ENCODE results near the gene BMPR1B. TPM values are rescaled to one million over a fixed set of nuclear protein-coding genes. Genes with fewer than 3 reads are reported as not detected.
"Not testable (repeated sequence)": the region's sequence is repeated elsewhere in the genome, so short reads cannot be mapped to it uniquely, and the experiment has no call there.

The BMPR1B gene
- total RNA-seq, 2 experiments from 2014 or later: 0.10 TPM; not detected in 1

GRCh38 chr4:95157596-95157995, 399.8 kb downstream of the BMPR1B start:
- no peaks in the 10 kb centered on the region for H3K9me3 Mint-ChIP-seq
- no peak for DNase-seq
- CTCF ChIA-PET: no interaction called here
- intact Hi-C loops (cut with micrococcal nuclease): loop anchor here (5.0 to 10.0 kb wide), 2 partner anchors 355 to 677 kb away; no protein-coding TSS in a partner anchor
- H3K4me1 Mint-ChIP-seq (ENCODE audit: low read depth): peaks cover 13% of the 10 kb centered on the region
- no peaks in the 10 kb centered on the region for H3K36me3 Mint-ChIP-seq (ENCODE audit: low read depth)
- no peak overlapping the region for H3K27ac Mint-ChIP-seq
- H3K4me3 Mint-ChIP-seq: no peak overlapping the region
- H3K27me3 Mint-ChIP-seq (ENCODE audit: low read depth): no peaks in the 10 kb centered on the region

GRCh38 chr4:95158045-95158444, 400.3 kb downstream of the BMPR1B start:
- H3K27me3 Mint-ChIP-seq (ENCODE audit: low read depth): no peaks in the 10 kb centered on the region
- CTCF ChIA-PET: no interaction called here
- no peak for DNase-seq
- intact Hi-C loops (cut with micrococcal nuclease): loop anchor here (5.0 to 10.0 kb wide), 2 partner anchors 354 to 677 kb away; no protein-coding TSS in a partner anchor
- no peak overlapping the region for H3K27ac Mint-ChIP-seq
- H3K9me3 Mint-ChIP-seq: no peaks in the 10 kb centered on the region
- H3K4me3 Mint-ChIP-seq: no peak overlapping the region
- H3K36me3 Mint-ChIP-seq (ENCODE audit: low read depth): no peaks in the 10 kb centered on the region
- peaks cover 13% of the 10 kb centered on the region for H3K4me1 Mint-ChIP-seq (ENCODE audit: low read depth)

- Mint-ChIP-seq H3K9me3 (no peaks in the 10 kb centered on the region), H3K4me1 (ENCODE audit: low read depth) (peaks cover 13% of the 10 kb centered on the region), H3K27me3 (ENCODE audit: low read depth) (no peaks in the 10 kb centered on the region), H3K36me3 (ENCODE audit: low read depth) (no peaks in the 10 kb centered on the region), H3K4me3 (no peak overlapping the region), H3K27ac (no peak overlapping the region)
- CTCF ChIA-PET: no interaction called here
- no peak for DNase-seq
- intact Hi-C loops (cut with micrococcal nuclease): loop anchor here (5.0 to 10.0 kb wide), 2 partner anchors 354 to 676 kb away; no protein-coding TSS in a partner anchor
Measured at GRCh38 chr4:95158626-95159025, 400.9 kb downstream of the BMPR1B start.

- no peak for DNase-seq
- intact Hi-C loops (cut with micrococcal nuclease): loop anchor here (5.0 to 10.0 kb wide), 2 partner anchors 353 to 675 kb away; no protein-coding TSS in a partner anchor
- Mint-ChIP-seq H3K27me3 (ENCODE audit: low read depth) (no peaks in the 10 kb centered on the region), H3K9me3 (no peaks in the 10 kb centered on the region), H3K4me1 (ENCODE audit: low read depth) (peaks cover 13% of the 10 kb centered on the region), H3K4me3 (no peak overlapping the region), H3K27ac (no peak overlapping the region), H3K36me3 (ENCODE audit: low read depth) (no peaks in the 10 kb centered on the region)
- CTCF ChIA-PET: no interaction called here
Measured at GRCh38 chr4:95159384-95159783, 401.6 kb downstream of the BMPR1B start.

- CTCF ChIA-PET: interaction anchor here (0.7 kb wide), 1 partner anchor 17 kb away, joined by 3 read pairs; no protein-coding TSS in a partner anchor
- intact Hi-C loops (cut with micrococcal nuclease): loop anchor here (10.0 kb wide), 2 partner anchors 133 to 383 kb away; partner anchors contain the start of gene UNC5C
Measured at GRCh38 chr4:95161781-95162469, 404.2 kb downstream of the BMPR1B start.

GRCh38 chr4:95162867-95163266, 405.1 kb downstream of the BMPR1B start:
- no peak overlapping the region for H3K4me3 Mint-ChIP-seq
- H3K4me1 Mint-ChIP-seq (ENCODE audit: low read depth): no peaks in the 10 kb centered on the region
- no peaks in the 10 kb centered on the region for H3K36me3 Mint-ChIP-seq (ENCODE audit: low read depth)
- DNase-seq: no peak
- no peak overlapping the region for H3K27ac Mint-ChIP-seq
- intact Hi-C loops (cut with micrococcal nuclease): loop anchor here (10.0 kb wide), 2 partner anchors 132 to 382 kb away; partner anchors contain the start of gene UNC5C
- H3K27me3 Mint-ChIP-seq (ENCODE audit: low read depth): no peaks in the 10 kb centered on the region
- CTCF ChIA-PET: interaction anchor here (0.7 kb wide), 1 partner anchor 16 kb away, joined by 3 read pairs; no protein-coding TSS in a partner anchor
- no peaks in the 10 kb centered on the region for H3K9me3 Mint-ChIP-seq

More at GRCh38 chr4:95161781-95162469, 404.2 kb downstream of the BMPR1B start:
- no peak overlapping the region for H3K4me3 Mint-ChIP-seq
- no peaks in the 10 kb centered on the region for H3K4me1 Mint-ChIP-seq (ENCODE audit: low read depth)
- H3K27me3 Mint-ChIP-seq (ENCODE audit: low read depth): no peaks in the 10 kb centered on the region
- no peaks in the 10 kb centered on the region for H3K36me3 Mint-ChIP-seq (ENCODE audit: low read depth)
- DNase-seq: no peak
- no peak overlapping the region for H3K27ac Mint-ChIP-seq
- H3K9me3 Mint-ChIP-seq: no peaks in the 10 kb centered on the region

GRCh38 chr4:95165926-95166524, 408.3 kb downstream of the BMPR1B start:
- no peaks in the 10 kb centered on the region for H3K36me3 Mint-ChIP-seq (ENCODE audit: low read depth)
- no peak overlapping the region for H3K4me3 Mint-ChIP-seq
- no peaks in the 10 kb centered on the region for H3K9me3 Mint-ChIP-seq
- no peaks in the 10 kb centered on the region for H3K4me1 Mint-ChIP-seq (ENCODE audit: low read depth)
- CTCF ChIA-PET: interaction anchor here (0.6 to 1.2 kb wide), 2 partner anchors 11 to 204 kb away, joined by 3 read pairs; no protein-coding TSS in a partner anchor
- peak; percentile 41 for DNase-seq
- no peaks in the 10 kb centered on the region for H3K27me3 Mint-ChIP-seq (ENCODE audit: low read depth)
- intact Hi-C loops (cut with micrococcal nuclease): loop anchor here (1.0 to 10.0 kb wide), 4 partner anchors 129 to 1186 kb away; partner anchors contain the start of gene UNC5C
- H3K27ac Mint-ChIP-seq: no peak overlapping the region

GRCh38 chr4:95167805-95168204, 410.1 kb downstream of the BMPR1B start:
- Mint-ChIP-seq H3K27ac (no peak overlapping the region), H3K4me1 (ENCODE audit: low read depth) (no peaks in the 10 kb centered on the region), H3K4me3 (no peak overlapping the region), H3K36me3 (ENCODE audit: low read depth) (no peaks in the 10 kb centered on the region), H3K27me3 (ENCODE audit: low read depth) (no peaks in the 10 kb centered on the region), H3K9me3 (no peaks in the 10 kb centered on the region)
- DNase-seq: no peak
- CTCF ChIA-PET: no interaction called here
- intact Hi-C loops (cut with micrococcal nuclease): loop anchor here (2.0 to 10.0 kb wide), 3 partner anchors 127 to 867 kb away; partner anchors contain the start of gene UNC5C

GRCh38 chr4:95170176-95170575, 412.4 kb downstream of the BMPR1B start:
- intact Hi-C loops (cut with micrococcal nuclease): no loop called here
- CTCF ChIA-PET: no interaction called here
- Mint-ChIP-seq H3K27ac (no peak overlapping the region), H3K9me3 (no peaks in the 10 kb centered on the region), H3K27me3 (ENCODE audit: low read depth) (no peaks in the 10 kb centered on the region), H3K36me3 (ENCODE audit: low read depth) (no peaks in the 10 kb centered on the region), H3K4me3 (no peak overlapping the region), H3K4me1 (ENCODE audit: low read depth) (no peaks in the 10 kb centered on the region)
- DNase-seq: no peak

- H3K27me3 Mint-ChIP-seq (ENCODE audit: low read depth); H3K9me3 Mint-ChIP-seq; H3K27ac Mint-ChIP-seq; intact Hi-C loops (cut with micrococcal nuclease); H3K4me1 Mint-ChIP-seq (ENCODE audit: low read depth); H3K4me3 Mint-ChIP-seq; CTCF ChIA-PET; DNase-seq; H3K36me3 Mint-ChIP-seq (ENCODE audit: low read depth): not testable (repeated sequence)
Measured at GRCh38 chr4:95171377-95171776, 413.6 kb downstream of the BMPR1B start.

- H3K27me3 Mint-ChIP-seq (ENCODE audit: low read depth): no peaks in the 10 kb centered on the region
- intact Hi-C loops (cut with micrococcal nuclease): no loop called here
- H3K9me3 Mint-ChIP-seq: peaks cover 4% of the 10 kb centered on the region
- no peak overlapping the region for H3K27ac Mint-ChIP-seq
- no peak for DNase-seq
- no peak overlapping the region for H3K4me3 Mint-ChIP-seq
- peaks cover 2% of the 10 kb centered on the region for H3K36me3 Mint-ChIP-seq (ENCODE audit: low read depth)
- CTCF ChIA-PET: interaction anchor here (0.6 kb wide), 1 partner anchor 17 kb away, joined by 3 read pairs; no protein-coding TSS in a partner anchor
- H3K4me1 Mint-ChIP-seq (ENCODE audit: low read depth): peaks cover 4% of the 10 kb centered on the region
Measured at GRCh38 chr4:95178938-95179337, 421.2 kb downstream of the BMPR1B start.

- Mint-ChIP-seq H3K4me1 (ENCODE audit: low read depth) (peaks cover 4% of the 10 kb centered on the region), H3K9me3 (peaks cover 4% of the 10 kb centered on the region), H3K27ac (no peak overlapping the region), H3K36me3 (ENCODE audit: low read depth) (peaks cover 2% of the 10 kb centered on the region), H3K4me3 (no peak overlapping the region), H3K27me3 (ENCODE audit: low read depth) (no peaks in the 10 kb centered on the region)
- intact Hi-C loops (cut with micrococcal nuclease): no loop called here
- DNase-seq: no peak
- CTCF ChIA-PET: no interaction called here
Measured at GRCh38 chr4:95180531-95181242, 422.9 kb downstream of the BMPR1B start.
